ENCODE results near the gene IQSEC1.
A peak's percentile ranks its signal among the peaks of the same experiment; 100 is the strongest.

IQSEC1 gene

DNA sequence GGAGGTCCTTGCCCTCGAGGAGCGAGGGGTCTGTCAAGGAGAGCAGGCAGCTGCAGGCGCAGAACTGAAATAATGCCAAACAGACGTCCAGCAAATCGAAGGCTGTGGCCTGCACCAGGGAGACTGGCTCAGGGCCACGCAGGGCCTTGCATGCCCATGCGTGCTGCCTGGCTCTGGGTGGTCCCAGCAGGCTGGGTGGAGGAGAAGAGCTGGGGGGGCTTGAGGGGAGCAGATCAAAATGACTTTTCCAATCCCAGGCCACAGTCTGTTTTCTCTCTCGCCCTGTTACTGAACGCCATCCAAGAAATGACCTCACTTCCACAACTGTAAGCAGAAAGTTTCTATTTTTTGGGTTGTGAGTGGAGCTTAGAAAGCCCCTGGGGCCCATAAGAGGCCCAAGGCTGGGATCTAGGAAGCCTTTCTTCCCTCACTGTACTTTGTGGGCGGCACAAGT is 134.9 kb downstream of the IQSEC1 start:
- ATAC-seq = no peak
- peaks cover 65% of the 10 kb centered on the region for H3K36me3 Mint-ChIP-seq

DNA sequence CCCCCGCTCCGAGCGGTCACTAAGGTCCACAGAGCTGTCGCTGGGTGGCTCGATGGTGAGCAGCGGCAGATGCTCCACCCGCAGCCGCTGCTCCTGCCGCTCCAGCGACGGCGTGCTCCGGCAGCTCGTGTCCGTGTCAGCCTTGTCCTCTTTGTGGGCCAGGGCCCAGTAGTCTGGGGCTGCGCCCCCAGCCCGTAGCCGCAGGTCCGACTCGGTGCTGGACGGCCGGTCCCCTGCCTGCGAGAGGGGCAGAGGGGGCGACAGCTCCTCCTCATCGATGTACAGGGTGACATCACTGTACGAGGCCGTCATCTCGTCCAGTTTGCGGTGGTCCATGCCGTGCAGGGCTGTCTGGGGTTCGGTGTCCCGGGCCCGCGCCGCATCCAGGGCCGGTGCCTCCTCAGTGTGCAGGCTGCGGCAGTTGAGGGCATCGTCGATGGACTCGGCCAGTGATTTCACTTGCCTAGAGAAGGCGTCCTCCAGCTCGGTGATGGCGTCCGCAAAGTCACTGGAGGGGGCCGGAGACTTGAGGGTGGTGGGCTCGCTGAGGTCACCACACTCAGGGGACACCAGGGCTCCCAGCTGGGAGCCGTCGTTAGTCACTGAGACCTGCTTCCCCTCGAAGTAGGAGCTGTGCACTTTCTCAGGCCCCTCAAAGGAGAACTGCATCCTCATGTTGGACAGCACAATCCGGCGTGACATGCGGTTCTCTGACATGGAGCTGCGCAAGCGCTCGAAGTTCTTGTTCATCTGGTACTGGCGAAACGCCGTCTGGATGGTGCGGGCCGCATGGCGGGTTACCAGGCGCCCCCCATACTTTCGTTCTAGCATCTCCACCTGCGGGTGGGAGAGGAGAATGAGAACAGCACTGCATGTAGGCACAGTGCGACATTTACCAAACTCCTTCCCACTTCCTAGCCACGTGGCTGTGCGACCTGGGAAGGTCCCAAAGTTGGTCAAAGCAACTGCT is 137.1 kb downstream of the IQSEC1 start:
- H3K4me3 Mint-ChIP-seq = no peak overlapping the region
- ATAC-seq (no peak), DNase-seq (ENCODE audit: low spot score in 2 of 2) (no peak)
- no peaks in the 10 kb centered on the region for H3K9me3 Mint-ChIP-seq
- H3K27ac Mint-ChIP-seq = no peak overlapping the region
- peaks cover 40% of the 10 kb centered on the region for H3K4me1 Mint-ChIP-seq
- peaks cover 53% of the 10 kb centered on the region for H3K36me3 Mint-ChIP-seq

More for the DNA sequence above, 134.9 kb downstream of the IQSEC1 start:
- Mint-ChIP-seq H3K4me3 (no peak overlapping the region), H3K4me1 (peaks cover 25% of the 10 kb centered on the region), H3K27ac (no peak overlapping the region), H3K9me3 (no peaks in the 10 kb centered on the region)
- no peak for DNase-seq (ENCODE audit: low spot score in 2 of 2)

DNA sequence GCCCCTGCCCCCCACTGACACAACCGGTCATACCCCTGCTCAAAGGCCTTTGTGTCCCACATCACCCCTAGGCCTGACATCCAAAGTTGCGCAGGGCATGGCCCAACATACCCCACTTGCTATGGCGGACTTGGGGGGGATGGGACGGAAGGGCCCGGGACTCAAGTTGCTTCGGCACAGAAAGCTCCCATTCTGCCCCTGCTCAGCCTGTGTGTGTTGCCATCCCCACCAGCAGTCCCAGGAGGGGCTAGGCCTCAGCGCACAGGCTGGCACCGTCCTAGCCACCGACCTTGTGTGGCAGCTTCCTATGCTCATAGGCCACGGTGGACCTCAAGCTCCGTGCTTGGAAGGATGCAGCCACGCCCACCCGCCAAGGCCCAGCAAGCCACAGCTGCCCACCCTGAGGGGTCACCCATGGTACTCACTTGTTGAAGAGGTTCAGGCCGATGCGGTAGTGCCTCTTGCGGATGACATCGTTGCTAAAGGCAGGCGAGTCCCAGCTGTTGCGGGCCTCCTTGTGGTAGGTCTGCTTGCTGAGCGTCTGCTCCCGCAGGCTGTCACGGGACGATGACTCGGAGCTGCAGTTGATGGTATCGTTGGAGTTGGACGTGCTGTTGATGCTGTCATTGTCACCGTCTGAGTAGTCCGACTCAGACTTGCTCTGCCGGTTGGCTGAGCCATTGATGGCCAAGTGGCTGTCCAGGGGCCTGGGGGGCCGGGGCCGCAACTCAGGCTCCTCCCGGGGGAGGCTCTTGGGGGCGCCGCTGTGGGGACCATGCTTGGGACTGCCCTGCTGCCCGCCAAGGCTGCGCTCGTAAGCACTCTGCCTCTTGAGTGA is 138.0 kb downstream of the IQSEC1 start:
- no peak for ATAC-seq
- H3K9me3 Mint-ChIP-seq = no peaks in the 10 kb centered on the region
- peaks cover 52% of the 10 kb centered on the region for H3K36me3 Mint-ChIP-seq
- no peak for DNase-seq (ENCODE audit: low spot score in 2 of 2)
- H3K4me3 Mint-ChIP-seq = no peak overlapping the region
- H3K4me1 Mint-ChIP-seq = peaks cover 42% of the 10 kb centered on the region
- peak overlapping the region; percentile 80 for H3K27ac Mint-ChIP-seq

DNA sequence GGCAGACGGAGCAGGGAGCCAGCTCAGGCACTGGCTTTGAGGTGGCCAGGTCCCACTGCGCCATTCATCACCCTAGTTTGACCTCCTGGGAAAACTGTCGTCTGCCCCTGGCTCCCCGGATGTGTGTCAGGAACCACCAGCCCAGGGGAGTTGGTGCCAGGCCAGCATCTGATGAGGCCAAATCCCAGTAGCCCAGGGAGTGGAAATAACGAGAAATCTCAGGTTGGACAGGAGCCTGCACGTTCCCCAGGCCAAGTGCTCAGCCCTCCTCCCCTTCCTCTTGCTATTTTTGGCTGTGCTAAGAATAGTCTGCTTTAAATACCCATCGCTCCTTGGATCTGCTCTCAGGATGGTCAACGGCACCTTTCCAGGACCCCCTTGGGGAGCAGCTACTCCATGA is 138.8 kb downstream of the IQSEC1 start:
- peaks cover 43% of the 10 kb centered on the region for H3K4me1 Mint-ChIP-seq
- DNase-seq (ENCODE audit: low spot score in 2 of 2) (no peak), ATAC-seq (no peak)
- peaks cover 53% of the 10 kb centered on the region for H3K36me3 Mint-ChIP-seq
- no peaks in the 10 kb centered on the region for H3K9me3 Mint-ChIP-seq
- H3K27ac Mint-ChIP-seq = peak overlapping the region; percentile 80
- no peak overlapping the region for H3K4me3 Mint-ChIP-seq

DNA sequence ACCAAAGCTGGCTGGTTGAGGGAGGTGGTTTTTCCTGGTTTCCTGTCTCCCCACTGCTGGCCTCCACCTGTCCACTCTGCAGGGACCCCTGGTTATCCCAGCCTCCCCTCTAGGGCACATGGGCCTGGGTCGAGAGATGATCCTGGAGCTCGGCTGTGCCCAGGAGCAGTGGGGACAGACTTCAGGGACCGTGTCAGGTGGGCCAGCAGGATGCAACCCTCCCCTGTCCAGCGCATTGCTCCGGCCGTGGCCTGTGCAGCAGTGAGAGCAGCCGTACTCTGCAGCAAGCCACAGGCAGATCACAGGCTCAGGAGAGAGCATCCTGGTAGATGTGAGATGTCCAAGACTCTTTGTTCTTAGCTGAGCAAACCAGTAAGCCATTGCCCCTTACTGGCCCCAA is 139.3 kb downstream of the IQSEC1 start:
- Mint-ChIP-seq H3K9me3 (no peaks in the 10 kb centered on the region), H3K36me3 (peaks cover 53% of the 10 kb centered on the region), H3K27ac (peak overlapping the region; percentile 80), H3K4me3 (no peak overlapping the region), H3K4me1 (peaks cover 46% of the 10 kb centered on the region)
- ATAC-seq (no peak), DNase-seq (ENCODE audit: low spot score in 2 of 2) (no peak)

DNA sequence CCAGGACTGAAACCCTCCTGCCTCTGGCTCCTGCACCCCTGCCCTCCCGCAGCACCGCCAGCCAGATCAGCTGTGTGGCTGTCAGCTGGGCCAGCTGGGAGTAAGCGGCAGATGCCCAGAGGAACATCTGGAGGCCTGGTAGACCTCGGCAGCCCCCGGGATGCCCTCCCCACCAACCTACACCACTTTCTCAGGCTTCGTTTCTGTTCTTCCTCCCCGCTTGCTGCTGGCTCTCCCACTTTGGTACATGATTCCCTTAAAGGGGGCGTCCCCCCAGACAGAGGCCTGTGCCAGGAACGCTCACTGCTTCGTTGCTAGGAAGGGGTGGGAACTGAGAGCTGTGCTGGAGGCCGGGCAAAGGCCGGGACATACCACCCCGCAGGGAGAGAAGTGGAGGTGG is 140.5 kb downstream of the IQSEC1 start:
- Mint-ChIP-seq H3K4me1 (peaks cover 47% of the 10 kb centered on the region), H3K4me3 (no peak overlapping the region), H3K9me3 (no peaks in the 10 kb centered on the region), H3K27ac (no peak overlapping the region), H3K36me3 (peaks cover 50% of the 10 kb centered on the region)
- DNase-seq (ENCODE audit: low spot score in 2 of 2) (no peak), ATAC-seq (no peak)

DNA sequence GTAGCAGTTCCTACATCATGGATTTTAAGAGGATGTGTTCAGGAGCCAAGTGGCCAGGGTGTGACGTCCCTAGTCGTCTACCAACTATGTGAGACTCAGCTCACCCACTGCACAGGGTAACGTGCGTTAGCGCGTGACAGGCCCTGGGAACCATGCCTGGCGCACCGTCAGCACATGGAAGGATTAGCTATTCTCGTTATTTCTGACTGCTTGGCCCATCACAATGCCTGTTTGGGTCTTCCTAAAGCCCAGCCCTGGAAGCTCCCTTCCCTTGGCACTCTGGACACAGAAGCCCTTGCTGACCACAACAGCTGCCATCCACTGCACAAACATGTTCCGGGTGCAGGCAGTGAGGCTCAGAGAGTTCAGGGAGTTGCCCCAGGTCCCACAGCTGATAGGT is 140.9 kb downstream of the IQSEC1 start:
- Mint-ChIP-seq H3K4me1 (peaks cover 51% of the 10 kb centered on the region), H3K4me3 (no peak overlapping the region), H3K36me3 (peaks cover 52% of the 10 kb centered on the region), H3K27ac (no peak overlapping the region), H3K9me3 (no peaks in the 10 kb centered on the region)
- DNase-seq (ENCODE audit: low spot score in 2 of 2) (no peak), ATAC-seq (no peak)

DNA sequence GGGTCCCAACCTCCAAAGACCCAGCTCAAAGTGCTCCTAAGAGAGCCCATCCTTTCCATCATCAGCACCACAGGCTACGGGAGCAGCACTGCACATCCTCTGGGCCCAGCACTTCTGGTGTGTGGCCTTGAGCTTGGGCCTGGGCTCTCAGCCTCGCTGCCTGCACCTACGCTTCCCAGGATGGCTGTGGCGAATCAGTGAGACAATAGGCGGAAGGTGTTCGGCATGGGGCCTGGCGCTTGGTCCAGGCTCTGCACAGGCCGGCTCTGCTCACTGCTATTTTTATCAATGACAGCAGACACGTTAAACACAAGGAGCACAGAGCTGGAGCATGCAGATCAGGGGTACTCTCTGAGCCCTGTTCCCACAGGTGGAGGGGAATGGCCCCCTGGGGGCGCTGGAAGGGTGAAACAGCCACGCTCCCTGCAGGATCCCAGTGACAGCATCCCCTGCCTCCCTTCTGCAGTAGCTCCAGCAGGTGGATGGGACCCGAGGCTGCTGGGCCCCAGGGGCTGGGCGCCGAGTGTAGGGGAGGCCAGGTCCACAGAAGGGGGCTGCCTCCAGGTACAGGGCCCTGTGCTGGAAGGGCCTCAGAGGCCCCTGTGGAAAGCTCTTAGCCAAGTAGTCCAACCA is 141.8 kb downstream of the IQSEC1 start:
- Mint-ChIP-seq H3K27ac (peak overlapping the region; percentile 32), H3K36me3 (peaks cover 50% of the 10 kb centered on the region), H3K4me3 (no peak overlapping the region), H3K4me1 (peaks cover 59% of the 10 kb centered on the region), H3K9me3 (no peaks in the 10 kb centered on the region)
- ATAC-seq = no peak
- no peak for DNase-seq (ENCODE audit: low spot score in 2 of 2)

DNA sequence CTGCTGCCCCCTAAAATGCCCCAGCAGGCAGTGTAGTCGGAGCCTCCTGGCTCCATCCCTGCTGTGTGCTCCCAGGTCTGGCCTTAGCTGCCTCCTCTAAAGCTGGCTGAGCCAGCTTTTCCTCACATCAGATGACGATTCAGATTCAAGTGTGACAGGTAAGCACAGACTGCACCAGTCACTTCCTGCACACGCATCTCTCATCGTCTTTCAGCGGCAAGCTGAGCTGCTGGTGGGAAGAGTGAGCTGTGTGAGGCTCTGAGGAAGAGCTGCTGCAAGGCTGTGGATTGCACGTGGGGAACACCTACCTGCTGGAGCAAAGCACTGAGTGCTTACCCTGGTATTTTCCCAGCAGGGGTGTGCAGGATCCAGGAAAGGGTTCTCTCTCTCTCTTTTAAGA is 143.4 kb downstream of the IQSEC1 start:
- Mint-ChIP-seq H3K4me3 (no peak overlapping the region), H3K36me3 (peaks cover 58% of the 10 kb centered on the region), H3K4me1 (peaks cover 66% of the 10 kb centered on the region), H3K9me3 (no peaks in the 10 kb centered on the region), H3K27ac (peak overlapping the region; percentile 88)
- ATAC-seq = peak; percentile 74
- no peak for DNase-seq (ENCODE audit: low spot score in 2 of 2)

DNA sequence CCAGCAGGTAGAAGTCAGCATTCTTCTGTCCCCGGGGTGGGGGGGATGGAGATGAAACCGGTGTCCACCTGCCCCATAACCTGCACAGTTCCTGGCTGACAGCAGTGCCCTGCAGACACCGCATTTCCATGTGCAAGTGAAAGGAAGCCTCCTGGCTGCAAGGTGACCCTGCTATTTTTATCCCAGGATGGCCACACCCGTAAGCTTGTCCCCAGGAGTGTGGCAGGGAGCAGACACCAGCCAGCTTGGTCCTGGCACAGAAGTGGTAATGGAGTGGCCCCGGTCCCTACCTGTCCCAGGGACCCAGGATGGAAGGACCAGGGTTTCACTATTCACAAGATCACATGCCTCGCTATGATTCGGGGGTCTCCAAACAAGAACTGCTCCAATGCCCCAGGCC is 146.6 kb downstream of the IQSEC1 start:
- Mint-ChIP-seq H3K27ac (peak overlapping the region; percentile 87), H3K4me1 (peaks cover 59% of the 10 kb centered on the region), H3K9me3 (no peaks in the 10 kb centered on the region), H3K4me3 (no peak overlapping the region), H3K36me3 (peaks cover 68% of the 10 kb centered on the region)
- ATAC-seq (no peak), DNase-seq (ENCODE audit: low spot score in 2 of 2) (no peak)

DNA sequence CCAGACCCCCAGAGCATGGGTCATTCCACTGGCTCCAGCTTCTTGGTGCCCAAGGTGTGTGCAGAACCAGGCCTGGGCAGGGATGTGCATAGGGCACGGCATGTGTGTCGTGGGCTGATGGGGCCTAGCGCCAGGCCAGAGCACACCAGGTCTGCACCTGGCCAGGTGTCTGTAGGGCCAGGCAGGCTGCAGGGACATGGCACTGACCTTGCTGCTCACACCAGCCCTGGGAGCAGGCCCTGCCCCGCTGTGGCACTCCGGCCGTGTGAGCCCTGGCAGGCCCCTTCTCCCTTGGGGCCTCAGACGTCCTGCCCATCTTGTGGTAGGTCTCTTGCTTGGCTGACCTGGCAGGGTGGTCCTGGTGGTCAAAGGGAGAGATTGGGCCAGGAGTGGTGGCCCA is 147.6 kb downstream of the IQSEC1 start:
- ATAC-seq (no peak), DNase-seq (ENCODE audit: low spot score in 2 of 2) (no peak)
- Mint-ChIP-seq H3K4me1 (peaks cover 58% of the 10 kb centered on the region), H3K36me3 (peaks cover 78% of the 10 kb centered on the region), H3K9me3 (no peaks in the 10 kb centered on the region), H3K27ac (peak overlapping the region; percentile 29), H3K4me3 (no peak overlapping the region)

DNA sequence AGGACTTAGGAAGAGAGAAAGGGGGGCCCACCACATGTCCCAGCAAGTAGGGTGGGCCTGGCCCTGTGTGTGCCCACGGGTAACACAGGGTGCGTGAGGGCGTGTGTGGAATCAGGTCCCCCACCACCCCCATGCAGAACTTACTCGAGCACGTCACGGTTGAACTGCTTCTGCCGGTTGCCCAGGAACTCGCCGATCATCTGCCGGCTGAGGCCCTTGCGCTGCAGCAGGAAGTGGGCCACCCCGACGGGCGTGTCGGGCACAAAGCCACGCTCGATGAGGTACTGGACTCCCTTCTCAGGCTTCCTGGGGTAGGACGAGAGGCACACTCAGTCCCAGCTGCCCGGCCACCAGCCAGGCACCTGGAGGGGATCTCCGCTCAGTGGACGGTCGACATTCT is 148.8 kb downstream of the IQSEC1 start:
- Mint-ChIP-seq H3K27ac (peak overlapping the region; percentile 29), H3K9me3 (no peaks in the 10 kb centered on the region), H3K36me3 (peaks cover 80% of the 10 kb centered on the region), H3K4me3 (no peak overlapping the region), H3K4me1 (peaks cover 49% of the 10 kb centered on the region)
- ATAC-seq (peak; percentile 36), DNase-seq (ENCODE audit: low spot score in 2 of 2) (no peak)

DNA sequence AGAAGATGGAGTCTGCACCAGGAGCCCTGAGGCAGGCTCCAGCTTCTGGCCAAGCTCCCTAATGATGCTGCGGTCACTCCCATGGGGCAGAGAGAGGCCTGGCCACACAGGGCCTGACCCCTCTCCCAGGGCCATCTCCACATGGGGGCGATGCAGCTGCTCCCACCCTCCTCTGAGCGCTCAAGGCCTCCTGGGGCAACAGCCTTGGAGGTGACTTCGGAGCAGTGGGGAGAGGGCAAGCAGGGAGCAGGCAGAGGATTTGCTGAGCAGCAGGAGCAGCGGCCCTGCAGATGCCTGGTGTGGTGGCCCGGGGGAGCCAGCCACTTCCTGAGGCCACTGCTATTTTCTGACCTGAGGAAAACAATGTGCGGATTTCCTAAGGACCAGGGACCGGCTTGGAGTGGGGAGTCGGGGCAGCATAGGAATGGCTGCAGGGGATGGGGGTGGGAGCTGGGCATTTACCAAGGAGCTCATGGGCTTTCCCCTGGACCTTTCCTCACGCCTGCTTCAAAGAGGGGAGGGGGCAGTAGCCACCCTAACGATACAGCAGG is 150.3 kb downstream of the IQSEC1 start:
- no peak for ATAC-seq

DNA sequence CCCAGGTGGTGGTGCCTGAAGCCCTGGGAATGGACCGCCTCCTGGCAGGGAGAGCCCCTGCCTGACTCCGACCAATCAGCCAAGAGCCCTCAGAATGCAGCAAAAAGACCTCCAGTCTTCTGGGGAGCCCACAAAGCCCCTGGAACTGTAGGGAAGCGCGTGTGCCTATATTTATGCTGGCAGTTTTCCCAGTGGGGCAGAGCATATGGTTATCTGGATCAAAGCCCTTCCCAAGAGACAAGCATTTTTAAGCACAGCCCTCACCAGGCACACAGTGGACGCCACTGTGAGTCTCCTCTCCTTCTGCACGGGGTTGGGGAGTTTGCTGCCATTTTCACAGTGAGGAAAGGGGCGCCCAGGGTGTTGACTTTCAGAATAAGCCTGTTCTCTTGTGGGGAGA is 150.9 kb downstream of the IQSEC1 start:
- H3K4me3 Mint-ChIP-seq = no peak overlapping the region
- peak overlapping the region; percentile 57 for H3K27ac Mint-ChIP-seq
- peaks cover 42% of the 10 kb centered on the region for H3K4me1 Mint-ChIP-seq
- ATAC-seq (no peak), DNase-seq (ENCODE audit: low spot score in 2 of 2) (no peak)
- H3K36me3 Mint-ChIP-seq = peaks cover 81% of the 10 kb centered on the region
- H3K9me3 Mint-ChIP-seq = no peaks in the 10 kb centered on the region

More for the DNA sequence above, 150.3 kb downstream of the IQSEC1 start:
- Mint-ChIP-seq H3K9me3 (no peaks in the 10 kb centered on the region), H3K36me3 (peaks cover 79% of the 10 kb centered on the region), H3K27ac (peak overlapping the region; percentile 57), H3K4me1 (peaks cover 42% of the 10 kb centered on the region), H3K4me3 (no peak overlapping the region)
- DNase-seq (ENCODE audit: low spot score in 2 of 2) = no peak

DNA sequence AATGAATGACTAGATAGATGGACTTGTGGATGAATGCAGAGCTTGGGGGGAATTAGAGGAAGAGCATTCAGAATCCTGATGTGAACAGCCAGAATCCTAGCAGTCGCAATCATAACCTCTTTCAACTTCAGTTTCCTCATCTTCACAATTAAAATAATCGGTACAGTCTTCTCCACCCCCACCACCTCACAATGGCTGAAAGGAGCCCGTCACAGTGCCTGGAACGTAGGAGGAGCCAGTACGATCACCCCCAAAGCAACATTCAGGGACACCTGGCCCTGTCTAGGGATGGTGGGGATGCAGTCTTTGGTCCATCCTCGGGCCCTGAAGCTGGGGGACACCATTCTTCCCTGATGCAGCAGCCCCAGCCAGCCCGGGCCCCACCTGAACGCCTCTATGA is 151.5 kb downstream of the IQSEC1 start:
- no peak for DNase-seq (ENCODE audit: low spot score in 2 of 2)

More for the DNA sequence above, 151.5 kb downstream of the IQSEC1 start:
- Mint-ChIP-seq H3K36me3 (peaks cover 82% of the 10 kb centered on the region), H3K9me3 (no peaks in the 10 kb centered on the region), H3K27ac (peak overlapping the region; percentile 57), H3K4me1 (peaks cover 42% of the 10 kb centered on the region), H3K4me3 (no peak overlapping the region)
- ATAC-seq = no peak
